ENCODE measurements around the gene QKI. TPM values are rescaled to one million over a fixed set of nuclear protein-coding genes. Genes with fewer than 3 reads are reported as not detected.

The QKI gene
- total RNA-seq, 3 donors from 2014 or later, result 158 to 304 (median 172) TPM

DNA sequence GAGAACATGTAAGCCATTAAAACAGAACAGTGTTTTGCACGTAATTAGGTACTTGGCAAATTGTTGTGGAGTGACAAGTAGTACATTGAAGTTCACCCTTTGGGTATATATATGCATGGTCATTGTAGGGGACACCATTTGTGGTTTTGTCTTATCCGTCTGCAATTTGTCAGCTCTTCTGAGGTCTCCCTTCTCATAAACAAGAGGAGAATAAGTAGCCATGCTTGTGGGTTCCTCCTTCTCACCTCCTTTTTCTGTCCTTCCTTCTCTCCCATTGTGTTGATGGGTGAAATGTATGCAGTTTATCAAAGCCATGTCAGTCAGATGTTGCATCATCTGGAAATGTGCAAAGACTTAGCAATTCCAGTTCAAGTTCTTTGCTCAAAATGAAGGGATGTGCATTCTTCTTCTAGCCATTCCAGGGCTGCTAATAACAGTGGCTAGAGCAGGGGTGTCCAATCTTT lies 70.9 kb downstream of the QKI start:
- no peak overlapping the region for H3K4me3 ChIP-seq
- TF ChIP-seq, protein P1, sequence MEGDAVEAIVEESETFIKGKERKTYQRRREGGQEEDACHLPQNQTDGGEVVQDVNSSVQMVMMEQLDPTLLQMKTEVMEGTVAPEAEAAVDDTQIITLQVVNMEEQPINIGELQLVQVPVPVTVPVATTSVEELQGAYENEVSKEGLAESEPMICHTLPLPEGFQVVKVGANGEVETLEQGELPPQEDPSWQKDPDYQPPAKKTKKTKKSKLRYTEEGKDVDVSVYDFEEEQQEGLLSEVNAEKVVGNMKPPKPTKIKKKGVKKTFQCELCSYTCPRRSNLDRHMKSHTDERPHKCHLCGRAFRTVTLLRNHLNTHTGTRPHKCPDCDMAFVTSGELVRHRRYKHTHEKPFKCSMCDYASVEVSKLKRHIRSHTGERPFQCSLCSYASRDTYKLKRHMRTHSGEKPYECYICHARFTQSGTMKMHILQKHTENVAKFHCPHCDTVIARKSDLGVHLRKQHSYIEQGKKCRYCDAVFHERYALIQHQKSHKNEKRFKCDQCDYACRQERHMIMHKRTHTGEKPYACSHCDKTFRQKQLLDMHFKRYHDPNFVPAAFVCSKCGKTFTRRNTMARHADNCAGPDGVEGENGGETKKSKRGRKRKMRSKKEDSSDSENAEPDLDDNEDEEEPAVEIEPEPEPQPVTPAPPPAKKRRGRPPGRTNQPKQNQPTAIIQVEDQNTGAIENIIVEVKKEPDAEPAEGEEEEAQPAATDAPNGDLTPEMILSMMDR (IDR thresholded peaks at IDR 0.05), result no peak
- H3K36me3 ChIP-seq, result no peaks in the 10 kb centered on the region
- peaks cover 0 to 4% of the 10 kb centered on the region in 2 donors for H3K4me1 ChIP-seq
- H3K27ac ChIP-seq, result no peak overlapping the region
- no peaks in the 10 kb centered on the region for H3K27me3 ChIP-seq
- H3K9me3 ChIP-seq, result no peaks in the 10 kb centered on the region
- intact Hi-C loops (cut with DNase I; ENCODE audit: low total_unique reads), result no loop called here
- no peak for DNase-seq (ENCODE audit: low spot score in 2 of 2)

DNA sequence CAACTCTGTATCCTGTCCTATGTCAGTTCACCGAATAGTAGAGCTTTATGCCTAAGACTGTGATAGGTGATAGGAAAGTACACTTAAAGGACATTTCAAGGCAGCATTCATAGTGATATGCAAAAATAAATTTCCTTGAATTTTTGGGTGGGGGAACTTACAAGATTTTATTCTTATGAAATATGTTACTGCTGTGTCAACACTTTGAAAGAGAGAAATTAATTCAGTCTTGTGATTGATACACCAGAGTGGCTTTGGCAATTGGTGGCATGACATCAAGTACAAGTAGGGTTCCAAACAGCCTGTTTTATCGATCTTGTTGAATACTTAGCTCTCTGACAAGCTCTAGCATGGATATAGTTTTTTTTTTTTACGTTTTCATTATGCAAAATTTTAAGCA lies 72.3 kb downstream of the QKI start:
- H3K9me3 ChIP-seq, result no peaks in the 10 kb centered on the region
- H3K4me3 ChIP-seq, result no peak overlapping the region
- H3K4me1 ChIP-seq, result peaks cover 0 to 4% of the 10 kb centered on the region in 2 donors
- H3K36me3 ChIP-seq, result no peaks in the 10 kb centered on the region
- H3K27me3 ChIP-seq, result no peaks in the 10 kb centered on the region
- TF ChIP-seq, protein P1 (IDR thresholded peaks at IDR 0.05), result no peak
- no peak for TF ChIP-seq POLR2AphosphoS5 (IDR thresholded peaks at IDR 0.05)
- TF ChIP-seq POLR2A (IDR thresholded peaks at IDR 0.05), result no peak
- intact Hi-C loops (cut with DNase I; ENCODE audit: low total_unique reads), result no loop called here
- H3K27ac ChIP-seq, result no peak overlapping the region
- no peak for DNase-seq (ENCODE audit: low spot score in 2 of 2)

DNA sequence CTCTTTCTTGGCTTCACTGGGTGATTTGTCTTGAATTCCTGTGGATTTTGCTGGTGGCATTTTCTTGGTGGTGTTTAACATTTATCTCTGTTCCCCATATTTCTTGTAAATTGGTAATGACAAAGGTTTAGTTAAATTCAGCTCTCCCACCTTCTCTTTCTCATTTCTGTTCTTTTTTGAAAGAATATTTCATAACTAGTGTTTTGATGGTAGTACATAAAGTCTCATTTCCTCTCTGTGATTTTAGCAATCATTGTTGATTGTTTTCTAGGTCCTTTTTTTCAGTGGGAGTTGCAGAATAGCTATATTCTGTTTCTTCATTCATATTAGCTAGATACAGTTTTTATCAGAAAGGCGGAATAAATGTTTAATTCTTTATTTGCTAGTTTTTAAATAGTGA lies 73.1 kb downstream of the QKI start:
- TF ChIP-seq, protein P1 (IDR thresholded peaks at IDR 0.05), result no peak
- TF ChIP-seq POLR2A (IDR thresholded peaks at IDR 0.05), result no peak
- TF ChIP-seq POLR2AphosphoS5 (IDR thresholded peaks at IDR 0.05), result no peak
- Histone ChIP-seq H3K9me3 (no peaks in the 10 kb centered on the region), H3K27ac (no peak overlapping the region), H3K4me3 (no peak overlapping the region), H3K4me1 (peaks cover 0 to 4% of the 10 kb centered on the region in 2 donors), H3K27me3 (no peaks in the 10 kb centered on the region), H3K36me3 (no peaks in the 10 kb centered on the region)
- intact Hi-C loops (cut with DNase I; ENCODE audit: low total_unique reads), result no loop called here
- DNase-seq (ENCODE audit: low spot score in 2 of 2), result no peak

DNA sequence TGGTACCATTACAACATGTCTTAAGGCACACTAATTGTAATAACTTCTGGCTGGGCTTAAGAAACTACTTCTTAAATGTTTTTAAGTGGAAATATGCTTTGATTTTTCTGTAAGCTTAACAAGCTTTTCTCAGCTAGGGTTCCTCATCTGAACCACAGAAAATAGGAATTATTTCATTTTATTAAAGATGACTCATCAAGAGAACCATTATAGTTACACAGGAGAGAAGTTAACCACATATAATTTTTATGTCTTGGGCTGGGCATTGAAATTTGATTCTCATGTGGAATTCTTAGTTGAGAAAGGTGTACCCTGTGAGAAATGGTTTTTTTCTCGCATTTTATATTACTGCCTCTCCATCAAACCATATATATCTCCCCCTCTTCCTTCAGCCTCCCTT lies 75.1 kb downstream of the QKI start:
- Histone ChIP-seq H3K4me3 (no peak overlapping the region), H3K4me1 (peaks cover 0 to 4% of the 10 kb centered on the region in 2 donors), H3K36me3 (no peaks in the 10 kb centered on the region), H3K27me3 (no peaks in the 10 kb centered on the region), H3K27ac (peak overlapping the region in 1 of 2 donors; percentile 13), H3K9me3 (no peaks in the 10 kb centered on the region)
- DNase-seq (ENCODE audit: low spot score in 2 of 2), result no peak
- intact Hi-C loops (cut with DNase I; ENCODE audit: low total_unique reads), result no loop called here
- TF ChIP-seq POLR2A (IDR thresholded peaks at IDR 0.05), result no peak
- no peak for TF ChIP-seq POLR2AphosphoS5 (IDR thresholded peaks at IDR 0.05)
- TF ChIP-seq, protein P1 (IDR thresholded peaks at IDR 0.05), result no peak

DNA sequence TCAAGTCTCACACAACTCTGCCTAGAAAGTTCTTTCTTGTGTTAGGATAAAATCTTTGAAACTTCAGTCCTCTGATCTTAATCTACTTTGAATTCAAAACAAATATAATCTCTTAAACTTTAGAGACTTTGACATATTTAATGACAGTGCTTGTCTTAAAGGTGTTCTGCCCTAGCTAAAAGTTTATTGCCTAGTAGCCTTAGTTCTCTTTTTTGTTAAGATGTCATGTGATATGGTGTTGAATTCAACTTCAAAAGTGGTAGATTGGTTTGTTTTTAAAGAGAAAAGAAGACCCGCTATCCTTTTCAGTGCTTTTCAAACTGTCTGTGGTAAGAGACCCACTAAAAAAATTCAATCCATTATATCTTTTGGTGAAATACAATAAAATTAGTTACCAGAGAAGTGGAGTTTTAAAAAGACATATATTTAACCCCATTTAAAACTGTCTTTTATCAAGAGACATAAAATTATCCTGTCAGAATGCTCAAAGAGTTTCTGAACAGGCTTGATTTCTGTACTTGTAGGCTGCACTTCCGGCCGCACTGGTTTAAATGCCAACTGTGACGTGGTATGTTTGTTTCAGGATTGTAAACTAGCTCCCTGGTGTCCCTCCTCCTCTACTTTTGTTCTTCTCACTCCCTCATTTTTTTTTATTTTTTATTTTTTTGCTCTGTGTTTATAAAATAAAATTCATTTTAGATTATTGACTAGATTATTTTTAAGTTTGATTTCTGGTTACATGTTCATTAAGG lies 76.5 kb downstream of the QKI start:
- Histone ChIP-seq H3K36me3 (no peaks in the 10 kb centered on the region), H3K4me3 (no peak overlapping the region), H3K9me3 (no peaks in the 10 kb centered on the region), H3K27me3 (no peaks in the 10 kb centered on the region), H3K27ac (peak overlapping the region; percentile 33 to 71), H3K4me1 (peaks cover 0 to 4% of the 10 kb centered on the region in 2 donors)
- DNase-seq (ENCODE audit: low spot score in 2 of 2), result peak; percentile 80 to 87
- TF ChIP-seq POLR2AphosphoS5 (IDR thresholded peaks at IDR 0.05), result peak in 1 of 3 donors; percentile 15
- TF ChIP-seq, protein P1 (IDR thresholded peaks at IDR 0.05), result no peak
- intact Hi-C loops (cut with DNase I; ENCODE audit: low total_unique reads), result no loop called here

Measured in breast epithelium (tissue), 4 donors.